GM23338 (cell line): Measurements from ENCODE around the gene DENND4B.

Experiments
- EZH2 ChIP-seq: fragments of 200-600 bp; sonication (generic); IDR thresholded peaks from one replicate; pipeline ENCODE4 v1.8.0; 2017; ENCODE audit warnings: antibody characterized with exemption, mild to moderate bottlenecking, low read depth; ENCODE audit not compliant: unreplicated experiment
- EZH2phosphoT487 ChIP-seq: fragments of 200-600 bp; sonication (generic); IDR thresholded peaks from one replicate; pipeline ENCODE4 v1.8.1; 2018; ENCODE audit warnings: antibody characterized with exemption; ENCODE audit not compliant: unreplicated experiment
- POLR2AphosphoS5 ChIP-seq: IDR thresholded peaks from 2 replicates; pipeline ENCODE4 v1.6.1; 2016; ENCODE audit warnings: antibody characterized with exemption, low read depth
- TF ChIP-seq, protein P1 (sequence below): IDR thresholded peaks from one replicate; pipeline ENCODE4 v1.6.1; 2018; ENCODE audit warnings: antibody characterized with exemption; ENCODE audit not compliant: unreplicated experiment
- TF ChIP-seq, protein P2 (sequence below), 2 experiments: fragments of 200-600 bp in 1 of 2; sonication (generic) in 1 of 2; conservative IDR thresholded peaks; 2 replicates each; pipeline versions ENCODE4 v1.5.1 to v1.6.1; 2016 to 2017; ENCODE audit warnings: antibody characterized with exemption in 2 of 2, low read depth in 2 of 2, mild to moderate bottlenecking in 2 of 2, moderate library complexity in 1 of 2

- TF ChIP-seq, protein P1, sequence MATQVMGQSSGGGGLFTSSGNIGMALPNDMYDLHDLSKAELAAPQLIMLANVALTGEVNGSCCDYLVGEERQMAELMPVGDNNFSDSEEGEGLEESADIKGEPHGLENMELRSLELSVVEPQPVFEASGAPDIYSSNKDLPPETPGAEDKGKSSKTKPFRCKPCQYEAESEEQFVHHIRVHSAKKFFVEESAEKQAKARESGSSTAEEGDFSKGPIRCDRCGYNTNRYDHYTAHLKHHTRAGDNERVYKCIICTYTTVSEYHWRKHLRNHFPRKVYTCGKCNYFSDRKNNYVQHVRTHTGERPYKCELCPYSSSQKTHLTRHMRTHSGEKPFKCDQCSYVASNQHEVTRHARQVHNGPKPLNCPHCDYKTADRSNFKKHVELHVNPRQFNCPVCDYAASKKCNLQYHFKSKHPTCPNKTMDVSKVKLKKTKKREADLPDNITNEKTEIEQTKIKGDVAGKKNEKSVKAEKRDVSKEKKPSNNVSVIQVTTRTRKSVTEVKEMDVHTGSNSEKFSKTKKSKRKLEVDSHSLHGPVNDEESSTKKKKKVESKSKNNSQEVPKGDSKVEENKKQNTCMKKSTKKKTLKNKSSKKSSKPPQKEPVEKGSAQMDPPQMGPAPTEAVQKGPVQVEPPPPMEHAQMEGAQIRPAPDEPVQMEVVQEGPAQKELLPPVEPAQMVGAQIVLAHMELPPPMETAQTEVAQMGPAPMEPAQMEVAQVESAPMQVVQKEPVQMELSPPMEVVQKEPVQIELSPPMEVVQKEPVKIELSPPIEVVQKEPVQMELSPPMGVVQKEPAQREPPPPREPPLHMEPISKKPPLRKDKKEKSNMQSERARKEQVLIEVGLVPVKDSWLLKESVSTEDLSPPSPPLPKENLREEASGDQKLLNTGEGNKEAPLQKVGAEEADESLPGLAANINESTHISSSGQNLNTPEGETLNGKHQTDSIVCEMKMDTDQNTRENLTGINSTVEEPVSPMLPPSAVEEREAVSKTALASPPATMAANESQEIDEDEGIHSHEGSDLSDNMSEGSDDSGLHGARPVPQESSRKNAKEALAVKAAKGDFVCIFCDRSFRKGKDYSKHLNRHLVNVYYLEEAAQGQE: no peak
- TF ChIP-seq POLR2AphosphoS5: no peak
- TF ChIP-seq, protein P2, sequence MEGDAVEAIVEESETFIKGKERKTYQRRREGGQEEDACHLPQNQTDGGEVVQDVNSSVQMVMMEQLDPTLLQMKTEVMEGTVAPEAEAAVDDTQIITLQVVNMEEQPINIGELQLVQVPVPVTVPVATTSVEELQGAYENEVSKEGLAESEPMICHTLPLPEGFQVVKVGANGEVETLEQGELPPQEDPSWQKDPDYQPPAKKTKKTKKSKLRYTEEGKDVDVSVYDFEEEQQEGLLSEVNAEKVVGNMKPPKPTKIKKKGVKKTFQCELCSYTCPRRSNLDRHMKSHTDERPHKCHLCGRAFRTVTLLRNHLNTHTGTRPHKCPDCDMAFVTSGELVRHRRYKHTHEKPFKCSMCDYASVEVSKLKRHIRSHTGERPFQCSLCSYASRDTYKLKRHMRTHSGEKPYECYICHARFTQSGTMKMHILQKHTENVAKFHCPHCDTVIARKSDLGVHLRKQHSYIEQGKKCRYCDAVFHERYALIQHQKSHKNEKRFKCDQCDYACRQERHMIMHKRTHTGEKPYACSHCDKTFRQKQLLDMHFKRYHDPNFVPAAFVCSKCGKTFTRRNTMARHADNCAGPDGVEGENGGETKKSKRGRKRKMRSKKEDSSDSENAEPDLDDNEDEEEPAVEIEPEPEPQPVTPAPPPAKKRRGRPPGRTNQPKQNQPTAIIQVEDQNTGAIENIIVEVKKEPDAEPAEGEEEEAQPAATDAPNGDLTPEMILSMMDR (conservative IDR thresholded peaks at IDR 0.05; ENCODE audit: low read depth in 2 of 2): no peak
- no peak for TF ChIP-seq EZH2phosphoT487
- no peak for TF ChIP-seq EZH2
These were observed 41.1 kb upstream of the DENND4B start for GRCh38 chr1:153987621-153988020.
